ENCODE measurements around the gene NCS1.

NCS1 gene

GRCh38 chr9:130174025-130174424 is 1.8 kb downstream of the NCS1 start:
- in situ Hi-C loops (cut with HindIII; ENCODE audit: low sequenced_read_pairs) = loop anchor here (5.0 kb wide), 1 partner anchor 53 kb away; no protein-coding TSS in a partner anchor

GRCh38 chr9:130174920-130175321 is 2.7 kb downstream of the NCS1 start:
- in situ Hi-C loops (cut with HindIII; ENCODE audit: low sequenced_read_pairs) = loop anchor here (5.0 kb wide), 2 partner anchors 48 to 52 kb away; no protein-coding TSS in a partner anchor

- in situ Hi-C loops (cut with HindIII; ENCODE audit: low sequenced_read_pairs) = loop anchor here (5.0 kb wide), 1 partner anchor 48 kb away; no protein-coding TSS in a partner anchor
These were observed 3.2 kb downstream of the NCS1 start for GRCh38 chr9:130175355-130175754.

- in situ Hi-C loops (cut with HindIII; ENCODE audit: low sequenced_read_pairs) = loop anchor here (5.0 kb wide), 1 partner anchor 49 kb away; no protein-coding TSS in a partner anchor
These were observed 4.6 kb downstream of the NCS1 start for GRCh38 chr9:130176760-130177159.

GRCh38 chr9:130177898-130178805 is 5.9 kb downstream of the NCS1 start:
- in situ Hi-C loops (cut with HindIII; ENCODE audit: low sequenced_read_pairs) = loop anchor here (5.0 kb wide), 1 partner anchor 51 kb away; no protein-coding TSS in a partner anchor

GRCh38 chr9:130179331-130179907 is 7.2 kb downstream of the NCS1 start:
- in situ Hi-C loops (cut with HindIII; ENCODE audit: low sequenced_read_pairs) = loop anchor here (5.0 kb wide), 1 partner anchor 52 kb away; no protein-coding TSS in a partner anchor

- in situ Hi-C loops (cut with HindIII; ENCODE audit: low sequenced_read_pairs) = no loop called here
These were observed 8.3 kb downstream of the NCS1 start for GRCh38 chr9:130180516-130180915.

- in situ Hi-C loops (cut with HindIII; ENCODE audit: low sequenced_read_pairs) = no loop called here
These were observed 9.6 kb downstream of the NCS1 start for GRCh38 chr9:130181678-130182380.

GRCh38 chr9:130182381-130182909 is 10.2 kb downstream of the NCS1 start:
- in situ Hi-C loops (cut with HindIII; ENCODE audit: low sequenced_read_pairs) = no loop called here

GRCh38 chr9:130183133-130183762 is 11.0 kb downstream of the NCS1 start:
- in situ Hi-C loops (cut with HindIII; ENCODE audit: low sequenced_read_pairs) = no loop called here

- in situ Hi-C loops (cut with HindIII; ENCODE audit: low sequenced_read_pairs) = no loop called here
These were observed 12.8 kb downstream of the NCS1 start for GRCh38 chr9:130185017-130185416.

GRCh38 chr9:130185490-130186031 is 13.4 kb downstream of the NCS1 start:
- in situ Hi-C loops (cut with HindIII; ENCODE audit: low sequenced_read_pairs) = no loop called here

- in situ Hi-C loops (cut with HindIII; ENCODE audit: low sequenced_read_pairs) = no loop called here
These were observed 13.8 kb downstream of the NCS1 start for GRCh38 chr9:130186051-130186450.

- in situ Hi-C loops (cut with HindIII; ENCODE audit: low sequenced_read_pairs) = no loop called here
These were observed 14.8 kb downstream of the NCS1 start for GRCh38 chr9:130186839-130187522.

GRCh38 chr9:130187523-130187846 is 15.3 kb downstream of the NCS1 start:
- in situ Hi-C loops (cut with HindIII; ENCODE audit: low sequenced_read_pairs) = no loop called here

- in situ Hi-C loops (cut with HindIII; ENCODE audit: low sequenced_read_pairs) = no loop called here
These were observed 16.8 kb downstream of the NCS1 start for GRCh38 chr9:130188860-130189481.

- in situ Hi-C loops (cut with HindIII; ENCODE audit: low sequenced_read_pairs) = no loop called here
These were observed 17.6 kb downstream of the NCS1 start for GRCh38 chr9:130189840-130190239.

- in situ Hi-C loops (cut with HindIII; ENCODE audit: low sequenced_read_pairs) = no loop called here
These were observed 19.0 kb downstream of the NCS1 start for GRCh38 chr9:130191068-130191748.

GRCh38 chr9:130191749-130192120 is 19.5 kb downstream of the NCS1 start:
- in situ Hi-C loops (cut with HindIII; ENCODE audit: low sequenced_read_pairs) = no loop called here

All from endothelial cell of hepatic sinusoid (primary cell).